K562 (cell line): ENCODE data around the gene NDUFA3. TPM values are rescaled to one million over a fixed set of nuclear protein-coding genes. Genes with fewer than 3 reads are reported as not detected.

Experiments used
- ATAC-seq: fragments of 200-7000 bp; cut with Tn5 transposase; 3 replicates; pipeline ENCODE4 v1.9.1; 2020; ENCODE audit warnings: moderate library complexity
- Bru-seq: library from RNA; stranded (reverse); fragments of 400-500 nt; gene quantifications from one replicate; lab custom pipeline; 2021; lab: Mats Ljungman, UMichigan
- BruChase-seq, 2 experiments: library from RNA; stranded (reverse); fragments of 400-500 nt; gene quantifications; one replicate each; lab custom pipeline; 2021; lab: Mats Ljungman, UMichigan
- BruUV-seq: library from RNA; stranded (reverse); fragments of 400-500 nt; replicated peaks from 2 replicates; lab custom pipeline; 2021; lab: Mats Ljungman, UMichigan
- CTCF ChIA-PET: fragments of 300-600 bp; formaldehyde crosslinking; extraction: SDS; loops from one replicate; lab custom pipeline; 2021; ENCODE audit warnings: low intra/inter-chr PET ratio; lab: Yijun Ruan, JAX
- POLR2A ChIA-PET: fragments of 300-600, 350-650 bp; sonication (Branson Sonifier 250); formaldehyde crosslinking; extraction: SDS; loops from one replicate; lab custom pipeline; 2021; ENCODE audit warnings: antibody characterized with exemption, inconsistent platforms; lab: Yijun Ruan, JAX
- DNase-seq, 4 experiments: peaks; one replicate each; pipeline versions ENCODE4 v3.0.0 to v3.0.0-alpha.2; 2011 to 2018; ENCODE audit warnings: low spot score in 3 of 4, mixed read lengths in 3 of 4; ENCODE audit errors: extremely low read depth in 1 of 4
- FAIRE-seq: peaks from 2 replicates; lab custom pipeline; 2011; peaks lifted over from hg19 to GRCh38; lab: Jason Lieb, UNC
- H2AFZ ChIP-seq: 2 replicates; pipeline ENCODE4 v1.6.0; 2011; ENCODE audit warnings: low read depth, low read length, control low read depth, inconsistent platforms
- H3K27ac ChIP-seq: fragments of 200-600 bp; 3 replicates; pipeline ENCODE4 v1.8.0; 2011; ENCODE audit warnings: low read depth, mild to moderate bottlenecking, control low read depth, inconsistent platforms, low read length, moderate library complexity, mixed read lengths; ENCODE audit errors: extremely low read depth
- H3K27me3 ChIP-seq, 2 experiments: fragments of 300-600 bp in 1 of 2; 2 replicates in 1 of 2; 3 replicates in 1 of 2; pipeline versions ENCODE4 v1.6.0 to v1.8.0; 2011; ENCODE audit warnings: inconsistent platforms in 2 of 2, low read length in 2 of 2, mild to moderate bottlenecking in 1 of 2, mixed read lengths in 1 of 2, moderate library complexity in 1 of 2; ENCODE audit not compliant: control insufficient read depth in 2 of 2, insufficient read depth in 2 of 2
- H3K36me3 ChIP-seq: fragments of 300-600 bp; 3 replicates; pipeline ENCODE4 v1.8.0; 2011; ENCODE audit warnings: mild to moderate bottlenecking, low read length, inconsistent platforms; ENCODE audit not compliant: control insufficient read depth, insufficient read depth
- H3K4me1 ChIP-seq, 2 experiments: fragments of 200-600 bp in 1 of 2; replicated peaks in 1 of 2; 2 replicates in 1 of 2; 3 replicates in 1 of 2; pipeline versions ENCODE4 v1.5.1 to v1.8.0; 2011; ENCODE audit warnings: inconsistent platforms in 2 of 2, low read length in 2 of 2, mild to moderate bottlenecking in 1 of 2, mixed read lengths in 1 of 2, moderate library complexity in 1 of 2; ENCODE audit not compliant: control insufficient read depth in 2 of 2, insufficient read depth in 2 of 2
- H3K4me2 ChIP-seq: 2 replicates; pipeline ENCODE4 v1.6.1; 2011; ENCODE audit warnings: low read length, control low read depth, inconsistent platforms, mixed read lengths; ENCODE audit not compliant: insufficient read depth
- H3K4me3 ChIP-seq: fragments of 200-600 bp; sonication (generic), shearing (Covaris generic); 2 replicates; pipeline ENCODE4 v1.5.1; 2016; ENCODE audit warnings: control low read depth, inconsistent platforms
- H3K79me2 ChIP-seq: fragments of 200-600 bp; 3 replicates; pipeline ENCODE4 v1.8.0; 2011; ENCODE audit warnings: low read length, inconsistent platforms; ENCODE audit not compliant: control insufficient read depth, insufficient read depth
- H3K9ac ChIP-seq, 2 experiments: 2 replicates each; pipeline versions ENCODE4 v1.6.0 to v1.6.1; 2011; ENCODE audit warnings: low read depth in 2 of 2, low read length in 2 of 2, control low read depth in 1 of 2, inconsistent platforms in 1 of 2, mild to moderate bottlenecking in 1 of 2, mixed read lengths in 1 of 2; ENCODE audit not compliant: insufficient read depth in 1 of 2
- H3K9me1 ChIP-seq: one replicate; pipeline ENCODE4 v1.6.0; 2011; ENCODE audit warnings: inconsistent platforms, mild to moderate bottlenecking, low read length, moderate library complexity; ENCODE audit not compliant: control insufficient read depth, insufficient read depth
- H3K9me3 ChIP-seq: replicated peaks from 2 replicates; pipeline ENCODE4 v1.5.1; 2011; ENCODE audit warnings: low read depth, low read length, inconsistent platforms; ENCODE audit not compliant: control insufficient read depth, insufficient read depth
- H4K20me1 ChIP-seq: replicated peaks from 2 replicates; pipeline ENCODE4 v1.6.1; 2011; ENCODE audit warnings: low read length, inconsistent platforms, mixed read lengths; ENCODE audit not compliant: control insufficient read depth, insufficient read depth
- BHLHE40 ChIP-seq: IDR thresholded peaks from 2 replicates; pipeline ENCODE4 v1.6.1; 2011; ENCODE audit warnings: low read length, improper control_type of control experiment
- CBX1 ChIP-seq: sonication (generic); IDR thresholded peaks from 2 replicates; pipeline ENCODE4 v1.6.1; 2016; ENCODE audit warnings: antibody characterized with exemption, low read depth, mild to moderate bottlenecking
- GABPA ChIP-seq: fragments of 200-800 bp; sonication (Bioruptor generic); conservative IDR thresholded peaks from 2 replicates; pipeline ENCODE4 v1.6.1; 2016; ENCODE audit warnings: low read depth, missing genetic modification characterization, missing compliant biosample characterization
- MTA3 ChIP-seq: fragments of 450-650 bp; formaldehyde crosslinking; IDR thresholded peaks from 2 replicates; pipeline ENCODE4 v1.6.1; 2017; ENCODE audit warnings: mild to moderate bottlenecking, borderline replicate concordance
- NR2C2 ChIP-seq, 2 experiments: fragments of 200-800 bp in 1 of 2; sonication (Bioruptor generic) in 1 of 2; sonication (generic) in 1 of 2; formaldehyde crosslinking in 1 of 2; IDR thresholded peaks; 2 replicates each; pipeline versions ENCODE4 v1.6.1 to v1.8.0; 2016 to 2022; ENCODE audit warnings: mild to moderate bottlenecking in 1 of 2, missing compliant biosample characterization in 1 of 2, missing genetic modification characterization in 1 of 2, missing genetic modification reagents in 1 of 2
- PHF8 ChIP-seq: fragments of 200-600 bp; sonication (generic); IDR thresholded peaks from 2 replicates; pipeline ENCODE4 v1.6.1; 2012; ENCODE audit warnings: mixed run types, mild to moderate bottlenecking, inconsistent platforms, low read length, moderate library complexity, borderline replicate concordance
- POLR2A ChIP-seq: fragments of 450-650 bp; conservative IDR thresholded peaks from 2 replicates; pipeline ENCODE4 v1.6.1; 2016
- SREBF1 ChIP-seq: fragments of 150-350 bp; IDR thresholded peaks from 2 replicates; pipeline ENCODE4 v1.6.1; 2014; ENCODE audit warnings: antibody characterized with exemption, low read depth, low read length, borderline replicate concordance
- WHSC1 ChIP-seq: IDR thresholded peaks from one replicate; pipeline ENCODE4 v1.6.1; 2012; ENCODE audit warnings: low read length, control low read depth, inconsistent platforms
- ZNF143 ChIP-seq: sonication (generic); formaldehyde crosslinking; IDR thresholded peaks from 2 replicates; pipeline ENCODE4 v1.9.0; 2022; ENCODE audit warnings: mild to moderate bottlenecking, missing genetic modification reagents
- ZNF263 ChIP-seq: sonication (generic); formaldehyde crosslinking; IDR thresholded peaks from 2 replicates; pipeline ENCODE4 v1.8.0; 2022; ENCODE audit warnings: mild to moderate bottlenecking, missing genetic modification reagents, borderline replicate concordance
- ZNF445 ChIP-seq: fragments of 250-450 bp; sonication (Bioruptor Pico); IDR thresholded peaks from 2 replicates; pipeline ENCODE4 v1.4.0; 2020; ENCODE audit warnings: low read depth, mild to moderate bottlenecking, moderate library complexity
- ZNF740 ChIP-seq, 3 experiments: fragments of 200-800 bp in 1 of 3; sonication (Bioruptor generic) in 1 of 3; sonication (generic) in 1 of 3; formaldehyde crosslinking in 1 of 3; IDR thresholded peaks; 2 replicates each; pipeline versions ENCODE4 v1.6.1 to v1.8.0; 2016 to 2022; ENCODE audit warnings: mild to moderate bottlenecking in 2 of 3, missing compliant biosample characterization in 2 of 3, missing genetic modification characterization in 2 of 3, missing genetic modification reagents in 1 of 3
- WGBS: fragments of 100-300 bp; shearing (Covaris generic); methylation state at CpG from one replicate; pipeline ENCODE4 v1.1.6; 2016; ENCODE audit warnings: low coverage, mixed read lengths; ENCODE audit not compliant: insufficient coverage; ENCODE audit errors: missing lambda C conversion rate; 5-methylcytosine and 5-hydroxymethylcytosine counted together
- in situ Hi-C: fragments of 300-500 bp; cut with MboI; formaldehyde crosslinking; loops from 4 replicates; pipeline ENCODE4 v1.15.0; 2018; ENCODE audit warnings: inconsistent platforms, mixed read lengths
- intact Hi-C: fragments of 100-400 bp; cut with micrococcal nuclease; formaldehyde crosslinking; loops from 2 replicates; pipeline ENCODE4 v1.14.2; 2022
- long read RNA-seq, 3 experiments: library from polyadenylated mRNA in 2 of 3; library from RNA in 1 of 3; unstranded in 2 of 3; stranded (forward) in 1 of 3; transcript quantifications; one replicate each; pipeline ENCODE4 v2.0.0, GENCODE V29; 2019 to 2022
- polyA minus RNA-seq, 3 experiments: library from RNA; depleted of rRNA, polyadenylated mRNA; stranded (reverse); fragments of >200 nt; gene quantifications; 2 replicates each; pipeline ENCODE4 v1.2.3, GENCODE V29; 2011
- polyA plus RNA-seq, 8 experiments: library from polyadenylated mRNA; depleted of rRNA in 4 of 8; stranded (reverse) in 5 of 8; unstranded in 3 of 8; fragments of >200 nt; fragmentation: Nextera tagmentation in 2 of 8; fragmentation: Illumina TruSeq in 1 of 8; extraction: Ambion mirVana in 2 of 8; extraction: Trizol in 1 of 8; gene quantifications; 2 replicates each; pipeline versions ENCODE4 v1.2.1 to v1.2.3, GENCODE V29; 2011 to 2014; ENCODE audit warnings: inconsistent platforms in 1 of 8, missing spikeins in 1 of 8
- total RNA-seq, 7 experiments: library from RNA; depleted of rRNA in 6 of 7; stranded (reverse); fragments of >200 nt in 6 of 7; fragmentation: Illumina TruSeq in 2 of 7; extraction: Trizol in 2 of 7; gene quantifications; 2 replicates each; pipeline versions ENCODE4 v1.2.1 to v1.2.3, GENCODE V29; 2011 to 2021; ENCODE audit warnings: low replicate concordance in 1 of 7

The NDUFA3 gene
- 63.7 and 138 TPM in 2 replicates for total RNA-seq (2011; cell fraction: chromatin; rRNA removed; ENCODE audit: low replicate concordance)
- 73.3 and 80.0 TPM in 2 replicates for total RNA-seq (2011; cell fraction: nucleolus; rRNA removed)
- 76.8 and 85.6 TPM in 2 replicates for total RNA-seq (2011; cell fraction: nucleoplasm; rRNA removed)
- 49.4 and 122 TPM in 2 replicates for total RNA-seq (2014; rRNA removed)
- 52.1 and 78.0 TPM in 2 replicates for total RNA-seq (2014; rRNA removed; fragmentation: Illumina TruSeq; extraction: Trizol)
- 157 and 179 TPM in 2 replicates for total RNA-seq (2015; rRNA removed; fragmentation: Illumina TruSeq; extraction: Trizol)
- total RNA-seq (2021) = 138 and 148 TPM in 2 replicates
- 39.2 and 47.2 TPM in 2 replicates for polyA plus RNA-seq (2011; rRNA removed)
- 43.7 and 92.1 TPM in 2 replicates for polyA plus RNA-seq (2011; cell fraction: cytosol; rRNA removed)
- polyA plus RNA-seq (2011; cell fraction: nucleus; rRNA removed) = 43.3 and 93.6 TPM in 2 replicates
- 211 and 383 TPM in 2 replicates for polyA plus RNA-seq (2012)
- polyA plus RNA-seq (2014; fragmentation: Illumina TruSeq; extraction: Trizol) = 165 and 175 TPM in 2 replicates
- 100 to 1,000 TPM; 221 to 279 TPM for polyA plus RNA-seq (2014; fragmentation: Nextera tagmentation; extraction: Ambion mirVana)
- polyA plus RNA-seq (2014; rRNA removed) = 77.9 and 95.9 TPM in 2 replicates
- polyA minus RNA-seq (2011; rRNA and poly(A)+ RNA removed) = 14.2 and 45.2 TPM in 2 replicates
- 145 and 167 TPM in 2 replicates for polyA minus RNA-seq (2011; cell fraction: cytosol; rRNA and poly(A)+ RNA removed)
- polyA minus RNA-seq (2011; cell fraction: nucleus; rRNA and poly(A)+ RNA removed) = 18.0 and 25.4 TPM in 2 replicates
- Bru-seq, nascent RNA = percentile 77 among the genes with signal in this experiment
- percentile 73 among the genes with signal in this experiment for BruChase-seq, experiment 1, labeled RNA remaining after a 2-hour chase
- BruChase-seq, experiment 2, labeled RNA remaining after a 6-hour chase = percentile 76 among the genes with signal in this experiment
- long read RNA-seq, experiment 1, transcript NDUFA3-213 (3 exons, 541 nt) = minor isoform, 7 of 229 reads
- long read RNA-seq, experiment 1, transcript NDUFA3-214 (4 exons, 963 nt) = major isoform, 125 of 229 reads
- long read RNA-seq, experiment 1, partial matches to known transcripts = 87 of 229 reads
- long read RNA-seq, experiment 1, other reads (novel, unspliced or antisense) = 5 of 229 reads
- long read RNA-seq, experiment 2, transcript NDUFA3-214 (4 exons, 963 nt) = major isoform, 53 of 117 reads
- long read RNA-seq, experiment 2, transcript NDUFA3-213 (3 exons, 541 nt) = minor isoform, 49 of 117 reads
- long read RNA-seq, experiment 2, partial matches to known transcripts = 3 of 117 reads
- long read RNA-seq, experiment 2, other reads (novel, unspliced or antisense) = 7 of 117 reads
- long read RNA-seq, experiment 3, transcript NDUFA3-213 (3 exons, 541 nt) = minor isoform, 23 of 141 reads
- long read RNA-seq, experiment 3, transcript NDUFA3-214 (4 exons, 963 nt) = major isoform, 110 of 141 reads
- long read RNA-seq, experiment 3, partial matches to known transcripts = 0 of 141 reads
- long read RNA-seq, experiment 3, other reads (novel, unspliced or antisense) = 3 of 141 reads

GRCh38 chr19:54102421-54103169 is at the start of gene NDUFA3:
Gene NDUFA3, plus strand, starts transcription at chr19:54102855. Its CDS starts 24 bp downstream, at chr19:54102879.
- Histone ChIP-seq H3K27me3 (no peaks in the 10 kb centered on the region), H3K4me1 (peaks cover 0 to 25% of the 10 kb centered on the region in 2 experiments; a peak in 3 of 5 replicates), H4K20me1 (no peaks in the 10 kb centered on the region), H3K4me2 (peak within 1 kb of the TSS; percentile 91), H3K4me3 (peak within 1 kb of the TSS; percentile 64), H3K9me1 (no peaks in the 10 kb centered on the region), H3K27ac (peak within 1 kb of the TSS; percentile 65), H3K79me2 (peaks cover 24% of the 10 kb centered on the region), H3K9me3 (no peaks in the 10 kb centered on the region), H3K9ac (peak within 1 kb of the TSS; percentile 79 to 90), H2AFZ (peak within 1 kb of the TSS; percentile 98), H3K36me3 (peaks cover 33% of the 10 kb centered on the region; the same call in 2 of the 3 replicates)
- FAIRE-seq (peak; percentile 100), DNase-seq (peak; percentile 99 to 100 (median 99)), ATAC-seq (peak; percentile 99)
- POLR2A ChIA-PET = interaction anchor here (0.7 kb wide), 2 partner anchors 13 to 280 kb away, joined by 3 read pairs; partner anchors contain the start of genes PRPF31 and TFPT
- CTCF ChIA-PET = interaction anchor here (0.6 kb wide), 2 partner anchors 12 to 260 kb away, joined by 3 read pairs; no protein-coding TSS in a partner anchor
- under 1% methylated on average over 51 of the region's 54 CpGs for WGBS
- no TSS peak for BruUV-seq
- in situ Hi-C loops = no loop called here
- intact Hi-C loops = no loop called here
- TF ChIP-seq GABPA (tag) (peak; percentile 53; the same call in 1 of the 2 replicates), ZNF143 (CRISPR knock-in tag) (peak; percentile 97), ZNF263 (CRISPR knock-in tag) (peak; percentile 60; the same call in 1 of the 2 replicates), SREBF1 (peak; percentile 68; the same call in 1 of the 2 replicates), ZNF445 (CRISPR knock-in tag) (no peak), ZNF740 (CRISPR knock-in tag; IDR thresholded peaks at IDR 0.05) (peak; percentile 19; the same call in 1 of the 2 replicates), ZNF740 (tag; IDR thresholded peaks at IDR 0.05) (no peak), MTA3 (0 out of 2 replicates have a peak, but pooled peaks have one; percentile 33), PHF8 (peak; percentile 95), CBX1 (peak; percentile 99), NR2C2 (CRISPR knock-in tag; IDR thresholded peaks at IDR 0.05) (peak; percentile 34; the same call in 1 of the 2 replicates), NR2C2 (tag; IDR thresholded peaks at IDR 0.05) (peak; percentile 95), BHLHE40 (peak; percentile 68; the same call in 1 of the 2 replicates), WHSC1 (no peak), POLR2A (peak; percentile 92)
